ENCODE results near the gene ILK. TPM values are rescaled to one million over a fixed set of nuclear protein-coding genes. Genes with fewer than 3 reads are reported as not detected.

ILK gene
- total and polyA plus RNA-seq, 2 of the 13 experiments (the other 11 are each of a cell fraction or from before 2014, with no cell fraction given), result 70.3 to 108 TPM

DNA sequence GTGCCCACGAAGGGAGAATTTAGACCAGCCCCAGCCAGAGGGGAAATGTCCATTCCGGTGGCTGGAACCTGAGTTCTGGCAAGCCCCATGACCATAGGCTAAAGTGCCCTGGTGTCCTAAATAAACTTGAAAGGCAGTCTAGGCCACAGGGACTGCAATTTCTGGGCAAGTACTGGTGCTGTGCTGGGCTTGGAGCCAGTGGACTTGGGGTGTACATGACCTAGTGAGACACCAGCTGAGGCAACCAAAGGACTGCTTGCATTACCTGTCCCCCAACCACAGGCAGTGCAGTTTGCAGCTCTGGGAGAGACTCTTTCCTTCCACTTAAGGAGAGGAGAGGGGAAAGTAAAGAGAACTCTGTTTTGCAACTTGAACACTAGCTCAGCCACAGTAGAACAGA is 23.9 kb upstream of the ILK start:
- FAIRE-seq (no peak), DNase-seq (ENCODE audit: low spot score) (no peak), ATAC-seq (no peak)
- H3K4me3 ChIP-seq (replicated peaks in 1 of 3; ENCODE audit: insufficient read depth in 1 of 3, low read depth in 2 of 3, low read length in 3 of 3), result no peak overlapping the region
- no peak overlapping the region for H3K27ac ChIP-seq (ENCODE audit: extremely low read length, insufficient read depth, low read length)
- no TSS peak for BruUV-seq (replicated peaks)
- intact Hi-C loops (cut with micrococcal nuclease; ENCODE audit: unreplicated experiment) (no loop called here), in situ Hi-C loops (cut with HindIII; ENCODE audit: extremely low pct_ligation_motif_present, low pct_unique_long_range_greater_than_20kb) (no loop called here)
- ChIA-PET CTCF (ENCODE audit: low intra/inter-chr PET ratio, low total read pairs) (no interaction called here), POLR2A (no interaction called here)
- no peaks in the 10 kb centered on the region for H3K27me3 ChIP-seq (ENCODE audit: control insufficient read depth in 1 of 2, insufficient read depth in 2 of 2, low read length in 2 of 2)
- no peaks in the 10 kb centered on the region for H3K79me2 ChIP-seq (ENCODE audit: insufficient read depth, low read length)
- no peak overlapping the region for H3K9ac ChIP-seq (ENCODE audit: insufficient read depth, low read depth, low read length)
- H3K4me1 ChIP-seq (ENCODE audit: insufficient read depth, low read length), result no peaks in the 10 kb centered on the region
- H3K4me2 ChIP-seq (ENCODE audit: low read depth, low read length), result no peak overlapping the region
- no peaks in the 10 kb centered on the region for H4K20me1 ChIP-seq (ENCODE audit: insufficient read depth, low read length)
- no peaks in the 10 kb centered on the region for H3K36me3 ChIP-seq (replicated peaks in 1 of 2; ENCODE audit: control insufficient read depth in 1 of 2, insufficient read depth in 2 of 2, low read length in 2 of 2)
- no peak overlapping the region for H2AFZ ChIP-seq (ENCODE audit: low read length)
- H3K9me3 ChIP-seq (ENCODE audit: low read length), result peaks cover 16% of the 10 kb centered on the region
- no CpG with 5 or more reads among the region's 2 CpGs for WGBS (ENCODE audit: low lambda C conversion rate)
- TF ChIP-seq, protein P1, sequence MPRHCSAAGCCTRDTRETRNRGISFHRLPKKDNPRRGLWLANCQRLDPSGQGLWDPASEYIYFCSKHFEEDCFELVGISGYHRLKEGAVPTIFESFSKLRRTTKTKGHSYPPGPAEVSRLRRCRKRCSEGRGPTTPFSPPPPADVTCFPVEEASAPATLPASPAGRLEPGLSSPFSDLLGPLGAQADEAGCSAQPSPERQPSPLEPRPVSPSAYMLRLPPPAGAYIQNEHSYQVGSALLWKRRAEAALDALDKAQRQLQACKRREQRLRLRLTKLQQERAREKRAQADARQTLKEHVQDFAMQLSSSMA (CRISPR knock-in tag; IDR thresholded peaks at IDR 0.05), result no peak

DNA sequence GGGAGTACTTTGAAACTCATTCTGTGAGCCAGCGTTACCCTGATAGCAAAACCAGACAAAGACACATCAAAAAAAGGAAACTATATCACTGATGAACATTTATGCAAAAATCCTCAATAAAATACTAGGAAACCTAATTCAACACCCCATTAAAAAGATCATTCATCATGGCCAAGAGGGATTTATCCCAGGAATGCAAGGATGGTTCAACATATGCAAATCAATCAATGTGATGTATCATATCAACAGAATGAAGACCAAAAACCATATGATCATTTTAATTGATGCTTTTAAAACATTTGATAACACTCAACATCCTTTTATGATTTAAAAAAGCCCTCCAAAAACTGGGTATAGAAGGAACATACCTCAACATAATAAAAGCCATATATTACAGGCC is 20.0 kb upstream of the ILK start:
- H3K36me3 ChIP-seq (replicated peaks in 1 of 2; ENCODE audit: control insufficient read depth in 1 of 2, insufficient read depth in 2 of 2, low read length in 2 of 2), result no peaks in the 10 kb centered on the region
- H3K4me3 ChIP-seq (replicated peaks in 1 of 3; ENCODE audit: insufficient read depth in 1 of 3, low read depth in 2 of 3, low read length in 3 of 3), result no peak overlapping the region
- ChIA-PET CTCF (ENCODE audit: low intra/inter-chr PET ratio, low total read pairs) (no interaction called here), POLR2A (no interaction called here)
- FAIRE-seq (no peak), DNase-seq (ENCODE audit: low spot score) (no peak), ATAC-seq (no peak)
- H3K27me3 ChIP-seq (ENCODE audit: control insufficient read depth in 1 of 2, insufficient read depth in 2 of 2, low read length in 2 of 2), result no peaks in the 10 kb centered on the region
- no peaks in the 10 kb centered on the region for H3K79me2 ChIP-seq (ENCODE audit: insufficient read depth, low read length)
- 91% methylated on average over 1 of the region's 1 CpG for WGBS (ENCODE audit: low lambda C conversion rate)
- H4K20me1 ChIP-seq (ENCODE audit: insufficient read depth, low read length), result no peaks in the 10 kb centered on the region
- no peaks in the 10 kb centered on the region for H3K4me1 ChIP-seq (ENCODE audit: insufficient read depth, low read length)
- intact Hi-C loops (cut with micrococcal nuclease; ENCODE audit: unreplicated experiment) (no loop called here), in situ Hi-C loops (cut with HindIII; ENCODE audit: extremely low pct_ligation_motif_present, low pct_unique_long_range_greater_than_20kb) (no loop called here)
- H3K4me2 ChIP-seq (ENCODE audit: low read depth, low read length), result no peak overlapping the region
- H3K27ac ChIP-seq (ENCODE audit: extremely low read length, insufficient read depth, low read length), result no peak overlapping the region
- peaks cover 17% of the 10 kb centered on the region for H3K9me3 ChIP-seq (ENCODE audit: low read length)
- H2AFZ ChIP-seq (ENCODE audit: low read length), result no peak overlapping the region
- no peak overlapping the region for H3K9ac ChIP-seq (ENCODE audit: insufficient read depth, low read depth, low read length)
- TF ChIP-seq ZNF772 (CRISPR knock-in tag; IDR thresholded peaks at IDR 0.05), result no peak
- TF ChIP-seq, protein P2, sequence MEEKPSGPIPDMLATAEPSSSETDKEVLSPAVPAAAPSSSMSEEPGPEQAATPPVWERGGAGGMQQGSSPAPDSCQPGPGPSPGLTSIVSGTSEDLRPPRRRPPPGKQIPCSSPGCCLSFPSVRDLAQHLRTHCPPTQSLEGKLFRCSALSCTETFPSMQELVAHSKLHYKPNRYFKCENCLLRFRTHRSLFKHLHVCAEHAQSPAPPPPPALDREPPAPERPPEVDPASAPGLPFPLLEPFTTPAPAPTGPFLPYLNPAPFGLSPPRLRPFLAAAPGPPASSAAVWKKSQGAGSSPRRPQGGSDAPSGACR (CRISPR knock-in tag; IDR thresholded peaks at IDR 0.05), result no peak
- TF ChIP-seq, protein P3, sequence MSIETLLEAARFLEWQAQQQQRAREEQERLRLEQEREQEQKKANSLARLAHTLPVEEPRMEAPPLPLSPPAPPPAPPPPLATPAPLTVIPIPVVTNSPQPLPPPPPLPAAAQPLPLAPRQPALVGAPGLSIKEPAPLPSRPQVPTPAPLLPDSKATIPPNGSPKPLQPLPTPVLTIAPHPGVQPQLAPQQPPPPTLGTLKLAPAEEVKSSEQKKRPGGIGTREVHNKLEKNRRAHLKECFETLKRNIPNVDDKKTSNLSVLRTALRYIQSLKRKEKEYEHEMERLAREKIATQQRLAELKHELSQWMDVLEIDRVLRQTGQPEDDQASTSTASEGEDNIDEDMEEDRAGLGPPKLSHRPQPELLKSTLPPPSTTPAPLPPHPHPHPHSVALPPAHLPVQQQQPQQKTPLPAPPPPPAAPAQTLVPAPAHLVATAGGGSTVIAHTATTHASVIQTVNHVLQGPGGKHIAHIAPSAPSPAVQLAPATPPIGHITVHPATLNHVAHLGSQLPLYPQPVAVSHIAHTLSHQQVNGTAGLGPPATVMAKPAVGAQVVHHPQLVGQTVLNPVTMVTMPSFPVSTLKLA (IDR thresholded peaks at IDR 0.05), result no peak
- TF ChIP-seq, protein P4, sequence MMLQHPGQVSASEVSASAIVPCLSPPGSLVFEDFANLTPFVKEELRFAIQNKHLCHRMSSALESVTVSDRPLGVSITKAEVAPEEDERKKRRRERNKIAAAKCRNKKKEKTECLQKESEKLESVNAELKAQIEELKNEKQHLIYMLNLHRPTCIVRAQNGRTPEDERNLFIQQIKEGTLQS (CRISPR knock-in tag; IDR thresholded peaks at IDR 0.05), result no peak
- TF ChIP-seq FOXA3 (CRISPR knock-in tag; IDR thresholded peaks at IDR 0.05), result no peak
- no peak for TF ChIP-seq HMG20A (CRISPR knock-in tag; IDR thresholded peaks at IDR 0.05; ENCODE audit: borderline replicate concordance)
- no peak for TF ChIP-seq TOPORS (CRISPR knock-in tag; IDR thresholded peaks at IDR 0.05)
- TF ChIP-seq SRSF1 (optimal IDR thresholded peaks at IDR 0.05; ENCODE audit: low read depth, low read length), result no peak
- TF ChIP-seq ZNF30 (CRISPR knock-in tag; IDR thresholded peaks at IDR 0.05), result no peak
- no peak for TF ChIP-seq ZNF337 (CRISPR knock-in tag; IDR thresholded peaks at IDR 0.05; ENCODE audit: borderline replicate concordance, low read depth)
- no peak for TF ChIP-seq ZNF775 (CRISPR knock-in tag; IDR thresholded peaks at IDR 0.05; ENCODE audit: borderline replicate concordance)
- TF ChIP-seq, protein P5, sequence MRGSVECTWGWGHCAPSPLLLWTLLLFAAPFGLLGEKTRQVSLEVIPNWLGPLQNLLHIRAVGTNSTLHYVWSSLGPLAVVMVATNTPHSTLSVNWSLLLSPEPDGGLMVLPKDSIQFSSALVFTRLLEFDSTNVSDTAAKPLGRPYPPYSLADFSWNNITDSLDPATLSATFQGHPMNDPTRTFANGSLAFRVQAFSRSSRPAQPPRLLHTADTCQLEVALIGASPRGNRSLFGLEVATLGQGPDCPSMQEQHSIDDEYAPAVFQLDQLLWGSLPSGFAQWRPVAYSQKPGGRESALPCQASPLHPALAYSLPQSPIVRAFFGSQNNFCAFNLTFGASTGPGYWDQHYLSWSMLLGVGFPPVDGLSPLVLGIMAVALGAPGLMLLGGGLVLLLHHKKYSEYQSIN (CRISPR knock-in tag; IDR thresholded peaks at IDR 0.05; ENCODE audit: borderline replicate concordance), result no peak
- no TSS peak for BruUV-seq (replicated peaks)
